Progenitor cell of endocrine pancreas (in vitro differentiated cells): ENCODE results near the gene STK16. TPM values are rescaled to one million over a fixed set of nuclear protein-coding genes. Genes with fewer than 3 reads are reported as not detected.

Experiments used
- DNase-seq: peaks from one replicate; pipeline ENCODE4 v3.0.0; 2021; ENCODE audit warnings: low spot score; ENCODE audit not compliant: unreplicated experiment
- H3K27ac Mint-ChIP-seq: 2 replicates; pipeline ENCODE4 v1.8.0; 2021; ENCODE audit warnings: mild to moderate bottlenecking, moderate library complexity, mixed read lengths
- H3K27me3 Mint-ChIP-seq: 2 replicates; pipeline ENCODE4 v1.8.0; 2021; ENCODE audit warnings: mixed read lengths
- H3K36me3 Mint-ChIP-seq: 2 replicates; pipeline ENCODE4 v1.8.0; 2022; ENCODE audit warnings: mixed read lengths; ENCODE audit not compliant: insufficient read depth
- H3K4me1 Mint-ChIP-seq: 2 replicates; pipeline ENCODE4 v1.8.0; 2021; ENCODE audit warnings: low read depth, mixed read lengths
- H3K4me3 Mint-ChIP-seq: 2 replicates; pipeline ENCODE4 v1.8.0; 2021; ENCODE audit warnings: low read depth, mild to moderate bottlenecking, moderate library complexity, mixed read lengths
- H3K9me3 Mint-ChIP-seq: 2 replicates; pipeline ENCODE4 v1.8.0; 2021; ENCODE audit warnings: low read depth, mixed read lengths
- CTCF ChIP-seq: fragments of 200-600 bp; sonication (generic); IDR thresholded peaks from one replicate; pipeline ENCODE4 v1.5.0; 2021; ENCODE audit warnings: antibody characterized with exemption, mild to moderate bottlenecking; ENCODE audit not compliant: unreplicated experiment
- total RNA-seq: library from RNA; stranded (reverse); gene quantifications from 2 replicates; pipeline ENCODE4 v1.2.1, GENCODE V29; 2021

STK16 gene
- total RNA-seq, 1 donor from 2014 or later, result 23.2 TPM

- DNase-seq, result no peak
- H3K27me3 Mint-ChIP-seq, result no peaks in the 10 kb centered on the region
- no peaks in the 10 kb centered on the region for H3K9me3 Mint-ChIP-seq
- H3K36me3 Mint-ChIP-seq, result peaks cover 14% of the 10 kb centered on the region
- peak overlapping the region; percentile 81 for H3K27ac Mint-ChIP-seq
- H3K4me3 Mint-ChIP-seq, result no peak overlapping the region
- H3K4me1 Mint-ChIP-seq, result peaks cover 13% of the 10 kb centered on the region
- TF ChIP-seq CTCF, result no peak
Observed at GRCh38 chr2:219216535-219216915, 28.8 kb upstream of the STK16 start.

- peak; percentile 47 for DNase-seq
- no peaks in the 10 kb centered on the region for H3K27me3 Mint-ChIP-seq
- no peaks in the 10 kb centered on the region for H3K9me3 Mint-ChIP-seq
- peaks cover 13% of the 10 kb centered on the region for H3K36me3 Mint-ChIP-seq
- TF ChIP-seq CTCF, result no peak
- H3K4me3 Mint-ChIP-seq, result peak overlapping the region; percentile 79
- peaks cover 13% of the 10 kb centered on the region for H3K4me1 Mint-ChIP-seq
- H3K27ac Mint-ChIP-seq, result peak overlapping the region; percentile 98
Observed at GRCh38 chr2:219218217-219218731, 27.0 kb upstream of the STK16 start.

- Mint-ChIP-seq H3K27ac (peak within 1 kb of the TSS; percentile 98), H3K36me3 (peaks cover 13% of the 10 kb centered on the region), H3K4me3 (peak within 1 kb of the TSS; percentile 79), H3K27me3 (no peaks in the 10 kb centered on the region), H3K9me3 (no peaks in the 10 kb centered on the region), H3K4me1 (peaks cover 13% of the 10 kb centered on the region)
- peak; percentile 86 for DNase-seq
- no peak for TF ChIP-seq CTCF
Observed at GRCh38 chr2:219218732-219219701, 26.3 kb upstream of the STK16 start, which contains the start of gene ABCB6. Gene ABCB6 (minus strand): TSS chr2:219218958. CDS start chr2:219218673, 285 bp downstream.

GRCh38 chr2:219219784-219220532 lies 25.3 kb upstream of the STK16 start:
- Mint-ChIP-seq H3K27ac (no peak overlapping the region), H3K4me3 (no peak overlapping the region), H3K4me1 (peaks cover 13% of the 10 kb centered on the region), H3K27me3 (no peaks in the 10 kb centered on the region), H3K36me3 (peaks cover 12% of the 10 kb centered on the region), H3K9me3 (no peaks in the 10 kb centered on the region)
- no peak for TF ChIP-seq CTCF
- no peak for DNase-seq
